WTC11 (cell line): ENCODE measurements around the gene MAST1. TPM values are rescaled to one million over a fixed set of nuclear protein-coding genes. Genes with fewer than 3 reads are reported as not detected.
A peak's percentile ranks its signal among the peaks of the same experiment; 100 is the strongest.

Experiments used
- ATF1 ChIP-seq: sonication (generic); formaldehyde crosslinking; IDR thresholded peaks from 2 replicates; pipeline ENCODE4 v1.8.1; 2023; ENCODE audit warnings: mild to moderate bottlenecking, moderate library complexity, missing genetic modification reagents
- CBFB ChIP-seq: sonication (generic); formaldehyde crosslinking; IDR thresholded peaks from 2 replicates; pipeline ENCODE4 v1.8.1; 2022; ENCODE audit warnings: mild to moderate bottlenecking, low read depth, missing genetic modification reagents
- CREM ChIP-seq: sonication (generic); formaldehyde crosslinking; IDR thresholded peaks from 2 replicates; pipeline ENCODE4 v1.8.1; 2022; ENCODE audit warnings: mild to moderate bottlenecking, missing genetic modification reagents, moderate library complexity
- FOXJ3 ChIP-seq: sonication (generic); formaldehyde crosslinking; IDR thresholded peaks from 2 replicates; pipeline ENCODE4 v1.9.0; 2021; ENCODE audit warnings: missing genetic modification reagents, mild to moderate bottlenecking, borderline replicate concordance
- FOXP1 ChIP-seq: sonication (generic); formaldehyde crosslinking; IDR thresholded peaks from 2 replicates; pipeline ENCODE4 v1.8.0; 2022; ENCODE audit warnings: missing genetic modification reagents, mild to moderate bottlenecking, moderate library complexity, borderline replicate concordance
- JAZF1 ChIP-seq: fragments of 250-450 bp; sonication (Bioruptor Pico); IDR thresholded peaks from 2 replicates; pipeline ENCODE4 v1.9.0; 2021; ENCODE audit warnings: moderate library complexity, mild to moderate bottlenecking, inconsistent platforms
- KAT7 ChIP-seq: sonication (generic); formaldehyde crosslinking; IDR thresholded peaks from 2 replicates; pipeline ENCODE4 v1.8.1; 2023; ENCODE audit warnings: missing genetic modification reagents, mild to moderate bottlenecking, borderline replicate concordance
- MXD4 ChIP-seq: fragments of 250-450 bp; sonication (Bioruptor Pico); IDR thresholded peaks from 2 replicates; pipeline ENCODE4 v1.8.0; 2021; ENCODE audit warnings: mild to moderate bottlenecking, moderate library complexity, borderline replicate concordance
- NFATC4 ChIP-seq: fragments of 250-450 bp; sonication (Bioruptor Pico); IDR thresholded peaks from 2 replicates; pipeline ENCODE4 v1.9.0; 2021; ENCODE audit warnings: mild to moderate bottlenecking
- NFE2L1 ChIP-seq: sonication (generic); formaldehyde crosslinking; IDR thresholded peaks from 2 replicates; pipeline ENCODE4 v1.8.1; 2023; ENCODE audit warnings: missing genetic modification reagents
- NFYB ChIP-seq: sonication (generic); formaldehyde crosslinking; conservative IDR thresholded peaks from 2 replicates; pipeline ENCODE4 v1.8.0; 2022; ENCODE audit warnings: low read depth, missing genetic modification reagents
- NR2C2 ChIP-seq: sonication (generic); formaldehyde crosslinking; IDR thresholded peaks from 2 replicates; pipeline ENCODE4 v1.8.0; 2022; ENCODE audit warnings: mild to moderate bottlenecking, missing genetic modification reagents
- NR3C1 ChIP-seq: sonication (generic); formaldehyde crosslinking; conservative IDR thresholded peaks from 2 replicates; pipeline ENCODE4 v1.8.1; 2023; ENCODE audit warnings: low read depth, mild to moderate bottlenecking, missing genetic modification reagents
- PRRX2 ChIP-seq: fragments of 250-450 bp; sonication (Bioruptor Pico); IDR thresholded peaks from 2 replicates; pipeline ENCODE4 v1.8.0; 2021; ENCODE audit warnings: mild to moderate bottlenecking
- SMAD4 ChIP-seq: sonication (generic); formaldehyde crosslinking; IDR thresholded peaks from 2 replicates; pipeline ENCODE4 v1.8.0; 2022; ENCODE audit warnings: mild to moderate bottlenecking, missing genetic modification reagents
- SOX15 ChIP-seq: fragments of 250-450 bp; sonication (Bioruptor Pico); IDR thresholded peaks from 2 replicates; pipeline ENCODE4 v1.9.0; 2021; ENCODE audit warnings: mild to moderate bottlenecking
- SP1 ChIP-seq: sonication (generic); formaldehyde crosslinking; conservative IDR thresholded peaks from 2 replicates; pipeline ENCODE4 v1.8.1; 2022; ENCODE audit warnings: missing genetic modification reagents
- TCF7 ChIP-seq: sonication (generic); formaldehyde crosslinking; IDR thresholded peaks from 2 replicates; pipeline ENCODE4 v1.8.0; 2022; ENCODE audit warnings: mild to moderate bottlenecking, low read depth, missing genetic modification reagents, moderate library complexity
- ZNF138 ChIP-seq: sonication (generic); formaldehyde crosslinking; conservative IDR thresholded peaks from 2 replicates; pipeline ENCODE4 v1.8.1; 2022; ENCODE audit warnings: mild to moderate bottlenecking, moderate library complexity, missing genetic modification reagents
- ZNF232 ChIP-seq: sonication (generic); formaldehyde crosslinking; IDR thresholded peaks from 2 replicates; pipeline ENCODE4 v1.8.0; 2022; ENCODE audit warnings: mild to moderate bottlenecking, missing genetic modification reagents
- ZNF317 ChIP-seq: sonication (generic); formaldehyde crosslinking; IDR thresholded peaks from 2 replicates; pipeline ENCODE4 v1.8.1; 2023; ENCODE audit warnings: low read depth, mild to moderate bottlenecking, moderate library complexity, missing genetic modification reagents, borderline replicate concordance
- ZNF396 ChIP-seq: fragments of 250-450 bp; sonication (Bioruptor Pico); IDR thresholded peaks from 2 replicates; pipeline ENCODE4 v1.8.0; 2021; ENCODE audit warnings: mild to moderate bottlenecking, moderate library complexity, borderline replicate concordance
- ZNF423 ChIP-seq: fragments of 250-450 bp; sonication (Bioruptor Pico); IDR thresholded peaks from 2 replicates; pipeline ENCODE4 v2.1.2; 2022; ENCODE audit warnings: mild to moderate bottlenecking, moderate library complexity
- ZNF671 ChIP-seq: fragments of 250-450 bp; sonication (Bioruptor Pico); IDR thresholded peaks from 2 replicates; pipeline ENCODE4 v1.8.0; 2021; ENCODE audit warnings: mild to moderate bottlenecking
- total RNA-seq: library from RNA; stranded (reverse); gene quantifications from 3 replicates; pipeline ENCODE4 v1.2.3, GENCODE V29; 2021
- TF ChIP-seq, protein P1 (sequence below): sonication (generic); formaldehyde crosslinking; IDR thresholded peaks from 2 replicates; pipeline ENCODE4 v1.8.1; 2022; ENCODE audit warnings: low read depth, missing genetic modification reagents, borderline replicate concordance
- TF ChIP-seq, protein P2 (sequence below): sonication (generic); formaldehyde crosslinking; IDR thresholded peaks from 2 replicates; pipeline ENCODE4 v1.8.1; 2022; ENCODE audit warnings: mild to moderate bottlenecking, moderate library complexity, missing genetic modification reagents
- TF ChIP-seq, protein P3 (sequence below): sonication (generic); formaldehyde crosslinking; IDR thresholded peaks from 2 replicates; pipeline ENCODE4 v1.8.0; 2022; ENCODE audit warnings: mild to moderate bottlenecking, missing genetic modification reagents
- TF ChIP-seq, protein P4 (sequence below): sonication (generic); formaldehyde crosslinking; IDR thresholded peaks from 2 replicates; pipeline ENCODE4 v1.8.1; 2023; ENCODE audit warnings: mild to moderate bottlenecking, missing genetic modification reagents, moderate library complexity
- TF ChIP-seq, protein P5 (sequence below): fragments of 250-450 bp; sonication (Bioruptor Pico); IDR thresholded peaks from 2 replicates; pipeline ENCODE4 v1.9.0; 2021; ENCODE audit warnings: mild to moderate bottlenecking
- TF ChIP-seq, protein P6 (sequence below): sonication (generic); formaldehyde crosslinking; IDR thresholded peaks from 2 replicates; pipeline ENCODE4 v1.8.1; 2023; ENCODE audit warnings: mild to moderate bottlenecking, moderate library complexity, missing genetic modification reagents
- TF ChIP-seq, protein P7 (sequence below): fragments of 250-450 bp; sonication (Bioruptor Pico); IDR thresholded peaks from 2 replicates; pipeline ENCODE4 v1.9.0; 2021; ENCODE audit warnings: moderate library complexity, mild to moderate bottlenecking, inconsistent platforms, borderline replicate concordance
- TF ChIP-seq, protein P8 (sequence below): fragments of 200-600 bp; IDR thresholded peaks from 2 replicates; pipeline ENCODE4 v1.8.0; 2022; ENCODE audit warnings: antibody characterized with exemption

Gene MAST1
- total RNA-seq, 1 experiment from 2014 or later, result 24.3 TPM

DNA sequence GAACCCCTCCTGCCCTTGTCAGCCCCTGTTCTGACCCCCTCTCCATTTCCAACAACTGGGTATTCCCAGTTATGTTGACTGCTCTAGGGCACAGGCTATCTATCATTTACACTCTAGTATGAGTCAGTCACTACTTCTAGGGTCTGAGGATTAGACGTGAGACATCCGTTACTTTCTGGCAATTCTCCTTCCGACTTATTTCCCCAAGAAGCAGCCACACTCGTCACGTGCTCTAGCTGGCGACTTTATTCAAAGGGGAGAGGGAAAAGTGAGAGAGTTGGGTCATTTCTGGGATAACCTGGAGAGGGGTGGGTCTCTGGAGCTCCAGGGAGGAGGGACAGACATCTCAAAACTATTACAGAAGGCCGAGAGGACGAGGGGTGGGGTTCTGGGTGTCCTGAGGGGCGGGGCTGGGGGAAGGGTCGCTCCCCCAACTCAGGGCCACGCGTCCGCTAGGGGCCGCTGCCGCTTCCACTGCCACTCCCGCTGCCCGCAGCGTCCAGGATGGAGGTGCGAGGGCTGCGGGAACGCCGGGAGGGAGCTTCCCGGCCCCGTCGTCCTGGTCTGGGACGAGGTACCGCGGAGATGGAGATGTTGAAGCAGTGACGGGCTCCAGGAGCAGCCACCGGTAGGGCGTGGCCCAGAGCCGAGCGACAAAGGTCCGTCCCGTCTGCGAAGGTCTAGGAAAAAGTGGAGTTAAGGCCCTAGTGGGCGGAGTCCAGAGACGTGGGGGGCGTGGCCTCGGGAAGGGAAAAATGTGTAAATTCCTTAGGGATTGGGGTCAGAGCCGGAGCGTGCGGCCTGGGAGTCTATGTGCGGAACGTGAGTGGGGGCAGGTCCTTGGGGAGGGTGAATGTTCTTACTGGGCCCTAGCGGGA is 12.8 kb upstream of the MAST1 start (continued):
- TF ChIP-seq CBFB (CRISPR knock-in tag), result 0 out of 2 replicates have a peak, but pooled peaks have one; percentile 80
- TF ChIP-seq CREM (CRISPR knock-in tag), result no peak
- TF ChIP-seq JAZF1 (CRISPR knock-in tag), result no peak
- TF ChIP-seq SOX15, result no peak
- no peak for TF ChIP-seq KAT7 (CRISPR knock-in tag)
- TF ChIP-seq, protein P1, sequence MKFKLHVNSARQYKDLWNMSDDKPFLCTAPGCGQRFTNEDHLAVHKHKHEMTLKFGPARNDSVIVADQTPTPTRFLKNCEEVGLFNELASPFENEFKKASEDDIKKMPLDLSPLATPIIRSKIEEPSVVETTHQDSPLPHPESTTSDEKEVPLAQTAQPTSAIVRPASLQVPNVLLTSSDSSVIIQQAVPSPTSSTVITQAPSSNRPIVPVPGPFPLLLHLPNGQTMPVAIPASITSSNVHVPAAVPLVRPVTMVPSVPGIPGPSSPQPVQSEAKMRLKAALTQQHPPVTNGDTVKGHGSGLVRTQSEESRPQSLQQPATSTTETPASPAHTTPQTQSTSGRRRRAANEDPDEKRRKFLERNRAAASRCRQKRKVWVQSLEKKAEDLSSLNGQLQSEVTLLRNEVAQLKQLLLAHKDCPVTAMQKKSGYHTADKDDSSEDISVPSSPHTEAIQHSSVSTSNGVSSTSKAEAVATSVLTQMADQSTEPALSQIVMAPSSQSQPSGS, result no peak
- TF ChIP-seq ZNF671 (CRISPR knock-in tag), result no peak
- TF ChIP-seq NFE2L1 (CRISPR knock-in tag), result no peak
- TF ChIP-seq ZNF138 (CRISPR knock-in tag), result no peak; the same call in 1 of the 2 replicates
- TF ChIP-seq, protein P2, sequence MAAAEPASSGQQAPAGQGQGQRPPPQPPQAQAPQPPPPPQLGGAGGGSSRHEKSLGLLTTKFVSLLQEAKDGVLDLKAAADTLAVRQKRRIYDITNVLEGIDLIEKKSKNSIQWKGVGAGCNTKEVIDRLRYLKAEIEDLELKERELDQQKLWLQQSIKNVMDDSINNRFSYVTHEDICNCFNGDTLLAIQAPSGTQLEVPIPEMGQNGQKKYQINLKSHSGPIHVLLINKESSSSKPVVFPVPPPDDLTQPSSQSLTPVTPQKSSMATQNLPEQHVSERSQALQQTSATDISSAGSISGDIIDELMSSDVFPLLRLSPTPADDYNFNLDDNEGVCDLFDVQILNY (CRISPR knock-in tag), result 0 out of 2 replicates have a peak, but pooled peaks have one; percentile 51
- TF ChIP-seq FOXJ3 (CRISPR knock-in tag), result no peak
- TF ChIP-seq, protein P3, sequence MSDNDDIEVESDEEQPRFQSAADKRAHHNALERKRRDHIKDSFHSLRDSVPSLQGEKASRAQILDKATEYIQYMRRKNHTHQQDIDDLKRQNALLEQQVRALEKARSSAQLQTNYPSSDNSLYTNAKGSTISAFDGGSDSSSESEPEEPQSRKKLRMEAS (CRISPR knock-in tag), result peak; percentile 95
- no peak for TF ChIP-seq SMAD4 (CRISPR knock-in tag)
- no peak for TF ChIP-seq TCF7 (CRISPR knock-in tag)
- TF ChIP-seq ZNF317 (CRISPR knock-in tag), result 0 out of 2 replicates have a peak, but pooled peaks have one; percentile 46
- TF ChIP-seq, protein P4, sequence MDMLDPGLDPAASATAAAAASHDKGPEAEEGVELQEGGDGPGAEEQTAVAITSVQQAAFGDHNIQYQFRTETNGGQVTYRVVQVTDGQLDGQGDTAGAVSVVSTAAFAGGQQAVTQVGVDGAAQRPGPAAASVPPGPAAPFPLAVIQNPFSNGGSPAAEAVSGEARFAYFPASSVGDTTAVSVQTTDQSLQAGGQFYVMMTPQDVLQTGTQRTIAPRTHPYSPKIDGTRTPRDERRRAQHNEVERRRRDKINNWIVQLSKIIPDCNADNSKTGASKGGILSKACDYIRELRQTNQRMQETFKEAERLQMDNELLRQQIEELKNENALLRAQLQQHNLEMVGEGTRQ (CRISPR knock-in tag), result no peak
- TF ChIP-seq NFYB, result no peak
- no peak for TF ChIP-seq ZNF396 (CRISPR knock-in tag)
- TF ChIP-seq FOXP1 (CRISPR knock-in tag), result no peak
- TF ChIP-seq, protein P5, sequence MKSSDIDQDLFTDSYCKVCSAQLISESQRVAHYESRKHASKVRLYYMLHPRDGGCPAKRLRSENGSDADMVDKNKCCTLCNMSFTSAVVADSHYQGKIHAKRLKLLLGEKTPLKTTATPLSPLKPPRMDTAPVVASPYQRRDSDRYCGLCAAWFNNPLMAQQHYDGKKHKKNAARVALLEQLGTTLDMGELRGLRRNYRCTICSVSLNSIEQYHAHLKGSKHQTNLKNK (CRISPR knock-in tag), result no peak
- no peak for TF ChIP-seq NR2C2
- no peak for TF ChIP-seq ZNF423
- TF ChIP-seq NR3C1 (CRISPR knock-in tag), result no peak
- TF ChIP-seq ZNF232, result no peak
- TF ChIP-seq, protein P6, sequence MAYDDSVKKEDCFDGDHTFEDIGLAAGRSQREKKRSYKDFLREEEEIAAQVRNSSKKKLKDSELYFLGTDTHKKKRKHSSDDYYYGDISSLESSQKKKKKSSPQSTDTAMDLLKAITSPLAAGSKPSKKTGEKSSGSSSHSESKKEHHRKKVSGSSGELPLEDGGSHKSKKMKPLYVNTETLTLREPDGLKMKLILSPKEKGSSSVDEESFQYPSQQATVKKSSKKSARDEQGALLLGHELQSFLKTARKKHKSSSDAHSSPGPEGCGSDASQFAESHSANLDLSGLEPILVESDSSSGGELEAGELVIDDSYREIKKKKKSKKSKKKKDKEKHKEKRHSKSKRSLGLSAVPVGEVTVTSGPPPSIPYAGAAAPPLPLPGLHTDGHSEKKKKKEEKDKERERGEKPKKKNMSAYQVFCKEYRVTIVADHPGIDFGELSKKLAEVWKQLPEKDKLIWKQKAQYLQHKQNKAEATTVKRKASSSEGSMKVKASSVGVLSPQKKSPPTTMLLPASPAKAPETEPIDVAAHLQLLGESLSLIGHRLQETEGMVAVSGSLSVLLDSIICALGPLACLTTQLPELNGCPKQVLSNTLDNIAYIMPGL, result peak; percentile 85; the same call in 1 of the 2 replicates
- no peak for TF ChIP-seq PRRX2 (CRISPR knock-in tag)
- no peak for TF ChIP-seq NFATC4 (CRISPR knock-in tag)
- TF ChIP-seq, protein P7, sequence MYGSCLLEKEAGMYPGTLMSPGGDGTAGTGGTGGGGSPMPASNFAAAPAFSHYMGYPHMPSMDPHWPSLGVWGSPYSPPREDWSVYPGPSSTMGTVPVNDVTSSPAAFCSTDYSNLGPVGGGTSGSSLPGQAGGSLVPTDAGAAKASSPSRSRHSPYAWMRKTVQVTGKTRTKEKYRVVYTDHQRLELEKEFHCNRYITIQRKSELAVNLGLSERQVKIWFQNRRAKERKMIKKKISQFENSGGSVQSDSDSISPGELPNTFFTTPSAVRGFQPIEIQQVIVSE (CRISPR knock-in tag), result no peak
- TF ChIP-seq SP1 (CRISPR knock-in tag), result peak; percentile 88
- TF ChIP-seq ATF1 (CRISPR knock-in tag), result no peak
- TF ChIP-seq MXD4, result no peak
- TF ChIP-seq, protein P8, sequence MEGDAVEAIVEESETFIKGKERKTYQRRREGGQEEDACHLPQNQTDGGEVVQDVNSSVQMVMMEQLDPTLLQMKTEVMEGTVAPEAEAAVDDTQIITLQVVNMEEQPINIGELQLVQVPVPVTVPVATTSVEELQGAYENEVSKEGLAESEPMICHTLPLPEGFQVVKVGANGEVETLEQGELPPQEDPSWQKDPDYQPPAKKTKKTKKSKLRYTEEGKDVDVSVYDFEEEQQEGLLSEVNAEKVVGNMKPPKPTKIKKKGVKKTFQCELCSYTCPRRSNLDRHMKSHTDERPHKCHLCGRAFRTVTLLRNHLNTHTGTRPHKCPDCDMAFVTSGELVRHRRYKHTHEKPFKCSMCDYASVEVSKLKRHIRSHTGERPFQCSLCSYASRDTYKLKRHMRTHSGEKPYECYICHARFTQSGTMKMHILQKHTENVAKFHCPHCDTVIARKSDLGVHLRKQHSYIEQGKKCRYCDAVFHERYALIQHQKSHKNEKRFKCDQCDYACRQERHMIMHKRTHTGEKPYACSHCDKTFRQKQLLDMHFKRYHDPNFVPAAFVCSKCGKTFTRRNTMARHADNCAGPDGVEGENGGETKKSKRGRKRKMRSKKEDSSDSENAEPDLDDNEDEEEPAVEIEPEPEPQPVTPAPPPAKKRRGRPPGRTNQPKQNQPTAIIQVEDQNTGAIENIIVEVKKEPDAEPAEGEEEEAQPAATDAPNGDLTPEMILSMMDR, result peak; percentile 60
